SK-N-MC (cell line): ENCODE measurements around the gene C19orf44.
"Not testable (repeated sequence)": the region's sequence is repeated elsewhere in the genome, so short reads cannot be mapped to it uniquely, and the experiment has no call there.

Experiments
- DNase-seq: peaks from one replicate; pipeline ENCODE4 v3.0.0-alpha.2; 2011; ENCODE audit warnings: low read depth, low spot score
- H3K27ac ChIP-seq: fragments of 200-600 bp; sonication (generic); 2 replicates; pipeline ENCODE4 v1.5.1; 2016; ENCODE audit warnings: mixed run types
- H3K36me3 ChIP-seq: fragments of 200-600 bp; sonication (generic); 2 replicates; pipeline ENCODE4 v1.6.1; 2017; ENCODE audit warnings: antibody characterized with exemption, low read length, mixed read lengths; ENCODE audit not compliant: insufficient read depth
- H3K4me3 ChIP-seq: fragments of 200-600 bp; sonication (generic); 2 replicates; pipeline ENCODE4 v1.5.1; 2016
- H3K9ac ChIP-seq: fragments of 200-600 bp; sonication (generic); 2 replicates; pipeline ENCODE4 v1.8.0; 2017; ENCODE audit warnings: mixed run types, mixed read lengths; ENCODE audit not compliant: insufficient read length
- H3K9me3 ChIP-seq: fragments of 200-600 bp; sonication (generic); 2 replicates; pipeline ENCODE4 v1.6.1; 2017; ENCODE audit warnings: low read depth, mild to moderate bottlenecking, antibody characterized with exemption, low read length, moderate library complexity, mixed read lengths
- EZH2 ChIP-seq: fragments of 200-600 bp; sonication (generic); IDR thresholded peaks from one replicate; pipeline ENCODE4 v1.6.1; 2017; ENCODE audit warnings: antibody characterized with exemption
- FOXP2 ChIP-seq: optimal IDR thresholded peaks from 2 replicates; pipeline ENCODE3; 2011; ENCODE audit warnings: mild to moderate bottlenecking, moderate library complexity; ENCODE audit not compliant: insufficient read depth; ENCODE audit errors: extremely low read length, control extremely low read depth
- POLR2AphosphoS5 ChIP-seq: IDR thresholded peaks from 2 replicates; pipeline ENCODE4 v1.6.1; 2012; ENCODE audit warnings: mild to moderate bottlenecking, low read depth, low read length, borderline replicate concordance

Gene C19orf44

DNA sequence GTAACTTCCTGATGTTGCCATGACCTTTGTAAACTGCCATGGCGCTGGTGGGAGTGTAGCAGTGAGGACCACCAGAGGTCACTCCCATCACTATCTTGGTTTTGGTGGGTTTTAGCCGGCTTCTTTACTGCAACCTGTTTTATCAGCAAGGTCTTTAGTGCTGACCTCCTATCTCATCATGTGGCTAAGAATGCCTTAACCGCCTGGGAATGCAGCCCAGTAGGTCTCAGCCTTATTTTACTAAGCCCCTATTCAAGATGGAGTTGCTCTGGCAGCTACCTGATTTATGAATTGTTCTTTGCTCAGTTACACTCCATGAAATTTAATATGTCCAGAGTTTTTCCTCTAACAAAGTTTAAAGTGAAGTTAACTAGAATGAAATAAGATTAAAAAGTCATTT, 19.8 kb upstream of the C19orf44 start:
- no peak overlapping the region for H3K4me3 ChIP-seq
- DNase-seq: no peak
- H3K36me3 ChIP-seq: no peaks in the 10 kb centered on the region
- no peaks in the 10 kb centered on the region for H3K9me3 ChIP-seq
- H3K27ac ChIP-seq: no peak overlapping the region
- H3K9ac ChIP-seq: no peak overlapping the region
- TF ChIP-seq FOXP2 (no peak), POLR2AphosphoS5 (no peak), EZH2 (no peak)

DNA sequence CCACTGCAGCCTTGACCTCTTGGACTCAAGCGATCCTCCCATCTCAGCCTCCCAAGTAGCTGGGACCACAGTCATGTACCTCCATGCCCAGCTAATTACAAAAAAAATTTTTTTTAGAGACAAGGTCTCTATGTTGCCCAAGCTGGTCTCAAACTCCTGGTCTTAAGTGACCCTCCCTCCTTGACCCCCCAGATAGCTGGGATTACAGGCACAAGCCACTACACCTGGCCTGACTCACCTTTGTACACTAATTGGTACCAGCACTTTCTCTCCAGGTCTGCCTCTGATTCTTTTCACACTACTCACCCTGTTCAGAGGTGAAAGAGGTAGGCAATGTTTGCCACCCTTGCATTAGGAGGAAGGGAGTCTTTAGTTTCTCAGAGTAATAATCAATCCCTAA, 18.9 kb upstream of the C19orf44 start:
- DNase-seq: no peak
- TF ChIP-seq EZH2 (no peak), FOXP2 (no peak), POLR2AphosphoS5 (no peak)
- Histone ChIP-seq H3K4me3 (no peak overlapping the region), H3K27ac (no peak overlapping the region), H3K36me3 (no peaks in the 10 kb centered on the region), H3K9ac (no peak overlapping the region), H3K9me3 (no peaks in the 10 kb centered on the region)

DNA sequence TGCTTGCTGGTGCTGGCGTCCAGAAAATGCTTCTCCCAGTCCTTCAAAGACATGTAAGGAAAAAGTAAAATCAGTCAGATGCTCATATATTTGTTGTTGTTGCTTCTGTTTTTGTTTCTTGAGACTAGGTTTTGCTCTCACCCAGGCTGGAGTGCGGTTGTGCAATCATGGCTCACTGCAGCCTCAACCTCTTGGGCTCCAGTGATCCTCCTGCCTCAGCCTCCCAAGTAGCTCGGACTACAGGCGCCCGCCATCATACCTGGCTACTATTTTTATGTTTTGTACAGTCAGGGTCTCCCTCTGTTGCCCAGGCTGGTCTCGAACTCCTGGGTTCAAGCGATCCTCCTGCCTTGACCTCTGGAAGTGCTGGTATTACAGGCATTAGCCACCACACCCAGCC, 13.4 kb upstream of the C19orf44 start:
- H3K27ac ChIP-seq: no peak overlapping the region
- no peaks in the 10 kb centered on the region for H3K9me3 ChIP-seq
- H3K9ac ChIP-seq: no peak overlapping the region
- TF ChIP-seq EZH2: no peak
- no peak for TF ChIP-seq POLR2AphosphoS5
- no peak for TF ChIP-seq FOXP2
- no peaks in the 10 kb centered on the region for H3K36me3 ChIP-seq
- DNase-seq: no peak
- H3K4me3 ChIP-seq: no peak overlapping the region

DNA sequence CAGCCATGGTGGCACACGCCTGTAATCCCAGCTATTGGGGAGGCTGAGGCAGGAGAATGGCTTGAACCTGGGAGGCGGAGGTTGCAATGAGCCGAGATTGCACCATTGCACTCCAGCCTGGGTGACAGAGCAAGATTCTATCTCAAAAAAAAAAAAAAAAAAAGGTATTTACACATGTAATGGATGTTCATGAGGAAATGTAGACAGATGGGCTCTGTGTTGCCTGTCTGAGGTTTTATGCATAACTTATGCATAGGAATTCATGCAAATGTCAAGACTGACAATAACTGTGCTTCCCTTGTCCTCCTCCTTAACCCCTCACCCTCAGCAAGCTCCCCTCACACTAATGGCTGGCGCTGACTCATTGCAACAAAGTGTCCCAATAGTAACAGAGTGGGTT, 9.7 kb upstream of the C19orf44 start:
- not testable (repeated sequence) for H3K9me3 ChIP-seq, DNase-seq, H3K9ac ChIP-seq, H3K27ac ChIP-seq, H3K4me3 ChIP-seq, H3K36me3 ChIP-seq

GRCh38 chr19:16496613-16496983, 404 bp downstream of the C19orf44 start:
- no peak for DNase-seq
- Histone ChIP-seq H3K9ac (peak overlapping the region; percentile 64), H3K4me3 (peak overlapping the region; percentile 85), H3K36me3 (peaks cover 5% of the 10 kb centered on the region; the same call in 1 of the 2 replicates), H3K27ac (no peak overlapping the region), H3K9me3 (no peaks in the 10 kb centered on the region)
- TF ChIP-seq EZH2 (no peak), FOXP2 (no peak), POLR2AphosphoS5 (no peak)

DNA sequence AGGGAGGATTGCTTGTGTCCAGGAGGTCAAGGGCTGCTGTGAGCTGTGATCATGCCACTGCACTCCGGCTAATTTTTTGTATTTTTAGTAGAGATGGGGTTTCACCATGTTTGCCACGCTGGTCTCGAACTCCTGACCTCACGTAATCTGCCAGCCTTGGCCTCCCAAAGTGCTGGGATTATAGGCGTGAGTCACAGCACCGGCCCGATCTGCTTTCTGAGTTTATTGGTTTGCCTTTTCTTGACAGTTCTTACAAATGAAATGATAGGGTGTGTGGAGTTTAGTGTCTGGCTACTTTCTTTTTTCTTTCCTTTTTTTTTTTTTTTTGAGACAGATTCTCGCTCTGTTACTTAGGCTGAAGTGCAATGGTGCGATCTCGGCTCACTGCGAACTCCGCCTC, 848 bp downstream of the C19orf44 start:
- H3K27ac ChIP-seq: no peak overlapping the region
- peak overlapping the region; percentile 64 for H3K9ac ChIP-seq
- H3K9me3 ChIP-seq: no peaks in the 10 kb centered on the region
- TF ChIP-seq FOXP2 (no peak), EZH2 (no peak), POLR2AphosphoS5 (no peak)
- H3K4me3 ChIP-seq: peak overlapping the region; percentile 85
- no peak for DNase-seq
- peaks cover 5% of the 10 kb centered on the region; the same call in 1 of the 2 replicates for H3K36me3 ChIP-seq

DNA sequence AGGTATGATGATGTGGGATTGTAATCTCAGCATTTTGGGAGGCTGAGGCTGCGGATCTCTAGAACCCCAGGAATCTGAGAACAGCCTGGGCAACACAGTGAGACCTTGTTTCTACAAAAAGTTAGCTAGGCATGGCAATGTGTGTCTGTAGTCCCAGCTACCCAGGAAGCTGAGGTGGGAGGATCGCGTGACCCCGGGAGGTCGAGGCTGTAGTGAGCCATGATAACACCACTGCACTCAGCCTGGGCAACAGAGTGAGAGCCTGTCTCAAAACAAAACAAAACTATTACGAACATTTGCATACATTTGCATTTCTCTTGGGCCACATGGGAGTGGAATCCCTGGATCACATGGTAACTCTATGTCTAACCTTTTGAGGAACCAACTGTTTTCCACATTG, 1.6 kb downstream of the C19orf44 start:
- Histone ChIP-seq H3K4me3 (no peak overlapping the region), H3K9ac (no peak overlapping the region), H3K36me3 (peaks cover 8% of the 10 kb centered on the region; the same call in 1 of the 2 replicates), H3K9me3 (no peaks in the 10 kb centered on the region), H3K27ac (no peak overlapping the region)
- TF ChIP-seq FOXP2 (no peak), EZH2 (no peak), POLR2AphosphoS5 (no peak)
- no peak for DNase-seq

DNA sequence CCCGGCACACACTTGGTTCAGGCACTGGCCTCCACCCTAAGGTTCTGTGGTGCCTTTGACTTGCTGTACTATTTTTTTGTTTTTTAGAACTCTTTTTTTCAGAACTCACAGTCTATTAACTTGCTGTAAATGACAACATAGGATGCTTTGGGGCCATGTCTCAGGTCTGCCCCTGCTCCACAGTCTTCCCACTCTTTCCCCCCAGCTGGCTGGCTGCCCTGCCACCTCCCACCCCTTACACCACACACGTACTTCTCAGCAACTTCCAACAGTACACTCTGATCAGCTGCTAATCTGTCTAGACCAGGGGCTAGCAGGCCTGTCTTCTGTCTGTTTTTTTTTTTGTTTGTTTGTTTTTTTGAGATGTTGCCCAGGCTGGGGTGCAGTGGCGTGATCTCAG, 8.1 kb downstream of the C19orf44 start:
- Histone ChIP-seq H3K9ac (no peak overlapping the region), H3K4me3 (no peak overlapping the region), H3K9me3 (no peaks in the 10 kb centered on the region), H3K36me3 (peaks cover 25% of the 10 kb centered on the region; the same call in 1 of the 2 replicates), H3K27ac (no peak overlapping the region)
- no peak for TF ChIP-seq EZH2
- TF ChIP-seq POLR2AphosphoS5: no peak
- TF ChIP-seq FOXP2: no peak
- no peak for DNase-seq

- not testable (repeated sequence) for H3K27ac ChIP-seq, H3K9ac ChIP-seq, H3K4me3 ChIP-seq, H3K9me3 ChIP-seq, DNase-seq
- peaks cover 29% of the 10 kb centered on the region for H3K36me3 ChIP-seq
These were observed 10.0 kb downstream of the C19orf44 start for GRCh38 chr19:16506161-16506560.

- no peak overlapping the region for H3K27ac ChIP-seq
- peaks cover 29% of the 10 kb centered on the region for H3K36me3 ChIP-seq
- no peak for DNase-seq
These were observed 10.8 kb downstream of the C19orf44 start for GRCh38 chr19:16506961-16507360.

More at GRCh38 chr19:16506961-16507360, 10.8 kb downstream of the C19orf44 start:
- no peak overlapping the region for H3K9ac ChIP-seq
- H3K4me3 ChIP-seq: no peak overlapping the region
- TF ChIP-seq POLR2AphosphoS5: no peak
- TF ChIP-seq FOXP2: no peak
- TF ChIP-seq EZH2: no peak
- no peaks in the 10 kb centered on the region for H3K9me3 ChIP-seq
